DMS114 treated with DMSO at 0.1 percent for 48 hours (cell line): ENCODE data around the gene SH3GL2.

Source experiments
- DNase-seq: peaks from one replicate; lab custom pipeline; 2025; ENCODE audit not compliant: unreplicated experiment; lab: John Stamatoyannopoulos, UW

The SH3GL2 gene

GRCh38 chr9:17653947-17654465, 75.1 kb downstream of the SH3GL2 start:
- no peak for DNase-seq

DNA sequence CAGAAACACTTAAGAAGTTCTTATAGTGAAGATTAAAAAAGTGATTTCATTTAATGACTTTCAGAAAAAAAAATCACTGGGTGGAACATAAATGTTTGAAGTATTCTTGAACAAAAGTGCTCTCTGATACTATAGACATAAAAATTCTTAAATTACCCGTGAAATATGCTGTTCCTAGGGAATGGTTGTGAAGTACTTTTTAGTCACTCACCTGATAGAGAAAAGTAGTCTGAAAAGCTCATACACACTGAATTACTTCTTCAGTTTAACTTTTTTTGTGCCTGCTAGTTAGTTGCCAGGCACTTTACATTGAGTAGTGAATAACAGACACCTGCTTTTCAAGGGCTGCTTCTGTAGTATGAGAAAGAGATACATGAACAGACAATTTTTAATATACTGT, 78.0 kb downstream of the SH3GL2 start:
- DNase-seq = no peak

DNA sequence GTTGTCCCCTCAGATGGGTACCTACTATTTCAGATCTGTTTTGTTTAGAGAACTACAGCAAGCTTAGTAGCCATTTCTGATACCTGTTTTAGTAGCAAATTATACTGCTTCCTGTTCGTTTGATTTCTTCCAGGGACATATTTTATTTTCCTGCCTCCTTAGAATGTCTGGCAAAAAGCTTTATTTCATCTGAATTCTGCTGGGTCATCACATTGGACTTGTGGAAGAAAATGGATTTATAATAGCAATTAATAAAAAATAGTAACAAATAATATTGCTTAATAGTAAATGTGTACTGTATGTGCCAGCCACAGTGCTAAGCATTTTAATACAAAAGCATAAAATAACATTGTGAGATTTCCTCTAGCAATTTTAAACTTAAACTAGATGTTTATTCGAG, 79.4 kb downstream of the SH3GL2 start:
- no peak for DNase-seq

DNA sequence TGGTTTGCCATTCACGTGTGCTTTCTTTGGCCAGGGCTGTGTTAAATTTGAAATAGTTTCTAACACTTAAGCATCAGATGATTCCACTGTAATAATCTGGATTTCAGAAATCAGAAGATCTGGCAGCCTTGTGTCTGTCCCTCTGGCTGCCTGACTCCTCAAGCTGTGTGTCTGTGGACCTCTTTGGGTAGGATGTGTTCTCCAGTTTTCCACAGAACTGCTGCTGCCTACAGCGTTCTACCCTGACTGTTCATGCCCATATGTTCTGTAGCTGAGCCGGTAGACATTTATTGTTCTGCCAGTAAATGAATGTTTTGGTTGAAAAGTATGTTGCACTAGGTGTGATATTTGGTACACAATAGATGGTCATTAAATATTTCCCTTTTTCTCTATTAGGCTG, 81.3 kb downstream of the SH3GL2 start:
- no peak for DNase-seq

DNA sequence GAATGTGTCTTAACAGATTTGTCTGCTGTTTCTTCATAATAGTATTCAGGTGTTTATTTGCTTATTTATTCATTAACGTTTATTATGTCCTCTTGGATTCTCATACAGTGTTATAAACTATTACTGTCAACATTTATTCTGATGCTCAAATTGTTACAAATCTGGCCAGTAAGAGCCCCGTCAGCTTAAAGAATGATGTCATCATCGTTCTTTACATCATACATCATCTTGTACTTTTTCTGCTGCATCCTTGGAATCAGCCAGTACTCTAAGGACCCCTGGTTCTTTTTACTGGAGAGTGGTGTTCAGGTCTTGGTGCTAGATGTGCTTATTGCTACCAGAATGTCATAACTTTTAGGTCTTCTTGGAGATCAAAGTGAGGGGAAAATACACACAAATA, 86.6 kb downstream of the SH3GL2 start:
- DNase-seq = no peak

DNA sequence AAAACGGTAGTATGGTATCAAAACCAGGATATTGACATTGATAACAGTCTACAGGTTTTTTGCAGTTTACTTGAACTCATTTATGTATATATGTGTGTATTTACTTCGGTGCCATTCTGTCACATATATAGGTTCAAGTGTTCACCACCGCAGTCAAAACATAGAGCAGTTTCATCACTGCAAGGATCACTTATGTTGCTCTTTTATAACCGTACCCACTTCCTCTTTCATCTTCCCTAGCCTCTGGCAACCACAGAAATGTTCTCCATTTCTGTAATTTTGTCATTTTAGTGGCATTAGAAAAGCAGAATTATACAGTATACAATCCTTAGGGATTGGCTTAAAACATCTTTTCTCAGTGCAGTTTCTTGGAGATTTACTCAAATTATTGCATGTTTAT, 90.3 kb downstream of the SH3GL2 start:
- no peak for DNase-seq

DNA sequence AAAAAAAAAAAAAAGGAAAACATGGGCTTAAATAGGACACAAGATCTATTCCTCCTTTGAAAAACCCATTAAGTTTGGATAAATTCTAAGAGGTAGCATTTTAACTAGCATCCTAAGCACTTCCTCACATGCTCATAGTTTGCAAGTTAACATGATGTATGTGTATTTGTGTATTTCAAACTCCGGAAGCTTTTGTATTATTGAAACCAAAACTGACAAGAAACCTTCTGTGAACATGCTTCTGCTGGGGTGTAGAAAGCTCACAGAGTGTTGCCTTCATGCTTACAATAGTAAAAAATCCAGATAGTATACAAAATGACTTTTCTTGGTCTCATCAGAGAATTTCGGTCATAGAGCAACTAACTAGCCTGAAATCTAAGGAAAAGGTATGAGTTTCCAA, 103.8 kb downstream of the SH3GL2 start:
- no peak for DNase-seq

DNA sequence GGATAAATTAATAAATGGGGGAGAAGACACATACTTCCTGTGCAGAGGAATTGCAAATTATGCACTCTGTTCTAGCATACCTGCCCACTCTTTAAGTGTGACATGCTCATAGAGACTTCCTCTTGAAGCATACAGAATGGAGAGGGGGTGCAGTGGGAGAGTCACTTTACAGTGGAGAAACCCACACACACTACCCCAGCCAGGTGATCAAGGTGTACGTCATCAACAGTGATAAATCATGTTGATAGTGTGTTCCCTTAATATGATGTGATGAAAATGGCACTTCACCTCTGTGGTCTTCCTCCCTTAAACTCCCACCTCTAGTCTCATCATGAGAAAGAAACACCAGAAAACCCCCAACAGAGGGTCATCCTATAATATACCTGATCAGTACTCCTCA, 110.0 kb downstream of the SH3GL2 start:
- DNase-seq = no peak

- DNase-seq = no peak
Measured at GRCh38 chr9:17694336-17694735, 115.5 kb downstream of the SH3GL2 start.

DNA sequence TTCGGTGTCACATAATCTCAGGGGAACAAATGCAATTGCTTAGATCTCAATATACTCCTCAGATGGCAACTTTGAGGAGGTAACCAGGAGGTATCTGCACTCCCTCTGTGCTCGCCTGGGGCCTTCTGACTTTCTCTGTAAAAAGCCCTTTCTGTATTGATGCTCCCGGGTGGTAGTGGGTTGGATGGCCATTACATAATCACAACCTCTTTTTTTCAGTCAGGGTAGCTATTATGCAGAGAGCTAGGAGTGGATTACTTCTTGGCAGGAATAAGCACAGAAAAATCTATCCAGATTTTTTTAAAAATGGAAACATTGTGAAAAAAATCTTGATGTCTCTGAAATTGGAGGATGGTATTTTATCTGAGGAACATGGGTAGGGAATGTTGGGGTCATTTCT, 116.6 kb downstream of the SH3GL2 start:
- no peak for DNase-seq

DNA sequence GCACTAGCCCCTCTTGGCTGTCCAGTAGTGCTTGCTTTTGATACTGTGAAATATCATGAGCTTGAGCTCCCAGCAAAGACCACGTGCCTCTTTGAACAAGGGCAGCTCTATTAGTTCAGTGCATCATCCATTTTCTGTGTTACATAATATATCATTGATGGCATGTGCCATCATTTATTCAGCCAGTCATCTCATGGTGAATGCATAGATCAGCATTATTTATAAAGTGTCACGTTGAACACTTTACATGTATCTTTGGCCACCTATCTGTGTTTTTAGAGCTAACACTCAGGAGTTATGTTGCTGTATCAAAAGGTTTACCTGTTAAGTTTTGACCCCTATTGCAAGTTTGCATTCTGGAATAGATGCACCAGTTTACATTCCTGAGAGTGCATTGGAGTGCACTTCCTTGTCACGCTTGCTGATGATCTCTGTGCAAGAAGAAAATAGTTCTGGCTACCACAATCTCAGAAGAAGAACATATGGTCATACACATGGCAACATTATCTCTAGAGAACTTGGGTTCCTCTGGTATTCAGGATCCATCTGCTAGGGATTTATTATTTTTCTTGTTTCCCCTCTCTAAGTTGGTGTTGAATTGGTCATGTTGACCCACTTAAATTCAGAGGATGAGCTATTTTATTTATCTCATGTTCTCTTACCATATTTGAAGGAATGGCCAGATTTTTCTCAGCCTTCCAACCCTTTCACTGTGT, 120.9 kb downstream of the SH3GL2 start:
- DNase-seq = no peak

GRCh38 chr9:17706347-17706746, 127.5 kb downstream of the SH3GL2 start:
- no peak for DNase-seq

- DNase-seq = no peak
Measured at GRCh38 chr9:17719053-17719452, 140.2 kb downstream of the SH3GL2 start.

DNA sequence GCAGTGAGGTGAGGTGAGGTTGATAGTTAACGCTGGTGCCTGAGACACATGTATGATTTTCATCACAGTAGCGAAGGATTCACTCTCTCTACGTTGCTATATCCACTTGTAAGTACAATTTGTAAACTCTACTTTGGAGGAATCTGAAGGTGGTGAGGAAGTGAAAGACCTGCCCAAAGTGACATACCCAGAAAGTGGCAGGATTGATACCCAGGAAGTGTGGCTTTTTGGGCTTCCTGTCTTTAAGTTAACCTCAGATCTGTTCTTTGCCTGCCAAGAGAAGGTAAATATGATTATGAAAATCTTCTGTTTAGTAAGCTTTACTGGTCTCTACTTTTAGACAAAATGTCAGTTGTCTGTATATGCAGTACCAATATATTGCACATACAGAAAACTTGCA, 143.1 kb downstream of the SH3GL2 start:
- DNase-seq = no peak

GRCh38 chr9:17723656-17724055, 144.8 kb downstream of the SH3GL2 start:
- no peak for DNase-seq

DNA sequence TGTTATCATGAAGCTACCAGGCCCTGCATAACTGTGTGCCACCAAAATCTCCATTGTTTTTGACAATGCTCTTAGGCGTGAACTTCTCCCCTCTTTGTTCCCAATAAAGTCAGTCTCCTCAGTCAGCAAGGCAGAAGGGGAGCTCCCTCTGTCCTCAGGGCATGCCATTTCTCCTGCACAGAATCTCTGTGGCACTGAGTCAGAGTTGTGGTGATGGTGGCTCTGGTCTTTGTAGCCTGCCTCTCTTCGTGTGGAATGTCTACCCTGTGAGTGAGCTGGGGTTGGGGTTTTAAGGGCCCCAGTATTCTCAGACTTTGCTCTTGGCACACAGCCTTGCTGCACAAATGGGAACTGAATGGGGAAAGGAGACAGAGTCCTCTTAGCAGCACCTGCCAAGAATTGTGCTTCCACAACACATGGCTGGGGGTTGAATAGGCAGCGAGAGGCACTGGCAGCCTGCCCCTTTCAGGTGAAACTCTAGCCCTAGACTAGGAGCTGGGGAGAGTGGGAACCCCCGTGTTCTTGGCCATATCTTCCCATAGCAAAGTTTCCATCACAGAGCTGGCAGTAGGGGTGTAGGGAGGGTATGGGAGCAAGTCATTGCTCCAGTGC, 146.6 kb downstream of the SH3GL2 start:
- no peak for DNase-seq

- DNase-seq = no peak
Measured at GRCh38 chr9:17726298-17726697, 147.4 kb downstream of the SH3GL2 start.

- DNase-seq = no peak
Measured at GRCh38 chr9:17730899-17731298, 152.0 kb downstream of the SH3GL2 start.

DNA sequence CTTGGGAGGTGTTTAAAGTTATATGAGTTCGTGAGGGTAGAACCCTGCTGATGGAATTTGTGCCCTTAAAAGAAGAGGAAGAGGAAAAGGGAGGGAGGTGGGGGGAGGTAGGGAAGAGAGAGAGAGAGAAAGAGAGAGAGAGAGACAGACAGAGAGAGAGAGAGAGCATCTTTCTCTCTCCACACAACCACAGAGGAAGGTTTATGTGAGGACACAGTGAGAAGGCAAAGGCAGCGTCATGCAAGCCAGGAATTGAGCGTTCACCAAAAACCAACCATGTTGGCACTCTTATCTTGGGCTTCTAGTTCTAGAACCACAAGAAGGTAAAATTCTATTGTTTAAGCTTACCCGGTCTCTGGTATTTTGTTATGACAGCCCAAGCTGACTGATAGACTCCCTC, 152.4 kb downstream of the SH3GL2 start:
- no peak for DNase-seq

- no peak for DNase-seq
Measured at GRCh38 chr9:17734674-17735073, 155.8 kb downstream of the SH3GL2 start.

- no peak for DNase-seq
Measured at GRCh38 chr9:17735859-17736258, 157.0 kb downstream of the SH3GL2 start.

- no peak for DNase-seq
Measured at GRCh38 chr9:17739022-17739421, 160.2 kb downstream of the SH3GL2 start.

DNA sequence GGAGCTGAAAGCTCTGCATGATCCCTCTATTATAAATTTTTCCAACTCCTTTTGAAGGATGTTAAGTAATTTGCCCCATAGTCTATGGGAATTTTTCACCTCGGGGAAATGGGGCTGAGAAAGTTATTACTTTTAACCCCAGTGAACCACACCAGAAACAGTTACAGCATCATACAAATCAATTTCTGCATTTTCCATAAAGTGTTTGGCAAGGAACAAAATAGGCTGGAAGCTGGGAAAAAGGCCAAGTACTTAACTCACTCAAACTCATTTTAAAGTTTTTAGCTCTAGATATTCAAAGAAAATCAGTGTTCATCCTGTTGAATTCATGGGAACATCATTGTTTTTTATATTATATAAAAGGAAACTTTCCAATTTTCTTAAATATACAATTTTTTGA, 160.9 kb downstream of the SH3GL2 start:
- DNase-seq = no peak
